ENCODE data around the gene ITGAD. TPM values are rescaled to one million over a fixed set of nuclear protein-coding genes. Genes with fewer than 3 reads are reported as not detected.

Gene ITGAD
- total RNA-seq, 1 experiment from 2014 or later: not detected

DNA sequence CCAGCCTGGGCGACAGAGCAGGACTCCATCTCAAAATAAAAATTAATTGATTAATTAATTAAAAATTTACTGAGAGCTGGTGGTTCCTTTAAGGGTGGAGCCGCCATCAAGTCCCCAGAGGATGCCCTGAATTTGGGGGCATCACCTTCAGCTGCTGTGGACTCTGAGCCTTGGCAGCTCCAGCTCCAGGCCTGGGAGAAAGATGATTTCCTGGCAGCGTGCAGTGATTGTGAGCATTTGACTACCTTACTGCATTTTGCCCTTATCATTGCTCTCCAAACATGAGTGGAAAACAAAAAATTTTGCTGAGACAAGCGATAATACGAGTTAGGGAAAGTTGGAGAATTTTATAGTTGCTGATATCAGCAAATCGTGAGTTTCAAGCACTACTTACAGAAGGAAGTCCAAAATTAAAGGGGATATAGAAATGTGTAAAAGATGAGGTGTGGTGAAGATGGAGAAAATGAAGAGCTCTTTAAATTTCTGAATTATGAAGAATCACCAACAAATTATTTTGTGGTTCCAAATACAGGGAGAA is 2.6 kb upstream of the ITGAD start:
- Histone ChIP-seq H3K27me3 (replicated peaks; ENCODE audit: insufficient read depth, low read depth, low read length, poor library complexity) (no peaks in the 10 kb centered on the region), H3K36me3 (ENCODE audit: insufficient read depth, low read length, poor library complexity, severe bottlenecking) (no peaks in the 10 kb centered on the region), H3K9me3 (ENCODE audit: low read depth, low read length, poor library complexity, severe bottlenecking) (no peaks in the 10 kb centered on the region), H3K27ac (ENCODE audit: low read depth, low read length, poor library complexity, severe bottlenecking) (no peak overlapping the region), H3K4me1 (ENCODE audit: insufficient read depth, low read length, poor library complexity, severe bottlenecking) (no peaks in the 10 kb centered on the region), H3K4me3 (ENCODE audit: low read depth, low read length, poor library complexity, severe bottlenecking) (no peak overlapping the region)
- TF ChIP-seq, protein P1, sequence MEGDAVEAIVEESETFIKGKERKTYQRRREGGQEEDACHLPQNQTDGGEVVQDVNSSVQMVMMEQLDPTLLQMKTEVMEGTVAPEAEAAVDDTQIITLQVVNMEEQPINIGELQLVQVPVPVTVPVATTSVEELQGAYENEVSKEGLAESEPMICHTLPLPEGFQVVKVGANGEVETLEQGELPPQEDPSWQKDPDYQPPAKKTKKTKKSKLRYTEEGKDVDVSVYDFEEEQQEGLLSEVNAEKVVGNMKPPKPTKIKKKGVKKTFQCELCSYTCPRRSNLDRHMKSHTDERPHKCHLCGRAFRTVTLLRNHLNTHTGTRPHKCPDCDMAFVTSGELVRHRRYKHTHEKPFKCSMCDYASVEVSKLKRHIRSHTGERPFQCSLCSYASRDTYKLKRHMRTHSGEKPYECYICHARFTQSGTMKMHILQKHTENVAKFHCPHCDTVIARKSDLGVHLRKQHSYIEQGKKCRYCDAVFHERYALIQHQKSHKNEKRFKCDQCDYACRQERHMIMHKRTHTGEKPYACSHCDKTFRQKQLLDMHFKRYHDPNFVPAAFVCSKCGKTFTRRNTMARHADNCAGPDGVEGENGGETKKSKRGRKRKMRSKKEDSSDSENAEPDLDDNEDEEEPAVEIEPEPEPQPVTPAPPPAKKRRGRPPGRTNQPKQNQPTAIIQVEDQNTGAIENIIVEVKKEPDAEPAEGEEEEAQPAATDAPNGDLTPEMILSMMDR (conservative IDR thresholded peaks at IDR 0.05; ENCODE audit: low read depth, low read length): no peak
- no peak for TF ChIP-seq EZH2 (IDR thresholded peaks at IDR 0.05; ENCODE audit: borderline replicate concordance, low read depth, low read length, poor library complexity, severe bottlenecking)
- intact Hi-C loops (cut with micrococcal nuclease; ENCODE audit: unreplicated experiment): no loop called here
- BruUV-seq (replicated peaks): no TSS peak
- ChIA-PET CTCF (no interaction called here), POLR2A (ENCODE audit: low non-redundant PET) (no interaction called here)
- no peak for DNase-seq (ENCODE audit: low spot score)

DNA sequence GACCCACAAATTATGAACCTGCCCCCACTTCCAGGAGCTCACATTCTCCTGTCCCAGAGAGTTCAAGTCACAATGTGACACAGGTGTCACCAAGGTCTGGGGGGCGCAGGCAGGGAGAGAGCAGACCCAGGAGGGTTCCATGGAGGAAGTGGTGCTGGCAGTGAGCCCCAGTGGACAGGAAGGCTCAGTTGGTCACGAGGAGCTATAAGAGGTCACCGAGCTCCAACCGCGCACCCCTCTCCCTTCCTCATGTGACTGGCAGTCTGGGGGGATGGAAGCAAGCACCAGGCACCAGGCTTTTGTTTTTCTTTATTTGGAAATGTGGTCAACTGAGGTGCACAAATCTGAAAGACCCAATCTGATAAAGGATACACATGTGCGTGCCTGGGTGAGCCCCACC is 2.5 kb downstream of the ITGAD start:
- H3K36me3 ChIP-seq (ENCODE audit: insufficient read depth, low read length, poor library complexity, severe bottlenecking): no peaks in the 10 kb centered on the region
- H3K27ac ChIP-seq (ENCODE audit: low read depth, low read length, poor library complexity, severe bottlenecking): no peak overlapping the region
- CTCF ChIA-PET: no interaction called here
- H3K4me1 ChIP-seq (ENCODE audit: insufficient read depth, low read length, poor library complexity, severe bottlenecking): no peaks in the 10 kb centered on the region
- H3K4me3 ChIP-seq (ENCODE audit: low read depth, low read length, poor library complexity, severe bottlenecking): no peak overlapping the region
- H3K9me3 ChIP-seq (ENCODE audit: low read depth, low read length, poor library complexity, severe bottlenecking): no peaks in the 10 kb centered on the region
- no peaks in the 10 kb centered on the region for H3K27me3 ChIP-seq (replicated peaks; ENCODE audit: insufficient read depth, low read depth, low read length, poor library complexity)
- POLR2A ChIA-PET (ENCODE audit: low non-redundant PET): no interaction called here
- no TSS peak for BruUV-seq (replicated peaks)
- TF ChIP-seq, protein P1 (conservative IDR thresholded peaks at IDR 0.05; ENCODE audit: low read depth, low read length): no peak
- no peak for TF ChIP-seq EZH2 (IDR thresholded peaks at IDR 0.05; ENCODE audit: borderline replicate concordance, low read depth, low read length, poor library complexity, severe bottlenecking)
- intact Hi-C loops (cut with micrococcal nuclease; ENCODE audit: unreplicated experiment): no loop called here
- DNase-seq (ENCODE audit: low spot score): no peak

DNA sequence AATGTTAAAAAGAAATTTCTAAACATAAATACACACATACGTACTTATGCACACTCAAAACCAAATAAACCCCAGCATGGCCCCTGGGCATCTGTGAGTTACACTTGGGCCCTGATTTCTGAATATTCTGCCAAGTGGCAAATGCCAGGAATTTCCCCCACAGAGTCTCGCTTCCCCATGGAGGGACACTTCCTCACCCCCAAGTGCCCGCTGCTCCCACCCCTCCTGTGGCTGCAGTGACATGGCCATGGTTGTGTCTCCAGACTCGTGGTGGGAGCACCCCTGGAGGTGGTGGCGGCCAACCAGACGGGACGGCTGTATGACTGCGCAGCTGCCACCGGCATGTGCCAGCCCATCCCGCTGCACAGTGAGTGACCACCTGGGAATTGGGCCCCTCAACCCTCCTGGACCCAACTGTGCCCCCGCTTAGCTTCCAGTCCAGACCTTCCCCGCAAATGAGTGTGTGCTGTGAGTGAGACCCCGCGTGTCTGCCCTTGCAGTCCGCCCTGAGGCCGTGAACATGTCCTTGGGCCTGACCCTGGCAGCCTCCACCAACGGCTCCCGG is 4.0 kb downstream of the ITGAD start:
- BruUV-seq (replicated peaks): no TSS peak
- TF ChIP-seq, protein P1 (conservative IDR thresholded peaks at IDR 0.05; ENCODE audit: low read depth, low read length): no peak
- TF ChIP-seq EZH2 (IDR thresholded peaks at IDR 0.05; ENCODE audit: borderline replicate concordance, low read depth, low read length, poor library complexity, severe bottlenecking): no peak
- intact Hi-C loops (cut with micrococcal nuclease; ENCODE audit: unreplicated experiment): no loop called here
- ChIA-PET POLR2A (ENCODE audit: low non-redundant PET) (no interaction called here), CTCF (no interaction called here)
- H3K4me3 ChIP-seq (ENCODE audit: low read depth, low read length, poor library complexity, severe bottlenecking): no peak overlapping the region
- no peak overlapping the region for H3K27ac ChIP-seq (ENCODE audit: low read depth, low read length, poor library complexity, severe bottlenecking)
- H3K36me3 ChIP-seq (ENCODE audit: insufficient read depth, low read length, poor library complexity, severe bottlenecking): no peaks in the 10 kb centered on the region
- H3K4me1 ChIP-seq (ENCODE audit: insufficient read depth, low read length, poor library complexity, severe bottlenecking): no peaks in the 10 kb centered on the region
- H3K9me3 ChIP-seq (ENCODE audit: low read depth, low read length, poor library complexity, severe bottlenecking): no peaks in the 10 kb centered on the region
- H3K27me3 ChIP-seq (replicated peaks; ENCODE audit: insufficient read depth, low read depth, low read length, poor library complexity): no peaks in the 10 kb centered on the region
- no peak for DNase-seq (ENCODE audit: low spot score)

All from A673 (cell line).